GM18505 (cell line): Measurements from ENCODE around the gene SLC5A12.
"Not testable (repeated sequence)": the region's sequence is repeated elsewhere in the genome, so short reads cannot be mapped to it uniquely, and the experiment has no call there.

Experiments
- ATAC-seq: cut with Tn5 transposase; IDR thresholded peaks from one replicate; pipeline ENCODE4 v1.9.1; 2021; ENCODE audit not compliant: unreplicated experiment
- POLR2A ChIP-seq: IDR thresholded peaks from 4 replicates; pipeline ENCODE4 v1.6.1; 2011; ENCODE audit warnings: borderline replicate concordance; ENCODE audit not compliant: insufficient read depth, insufficient read length; ENCODE audit errors: extremely low read depth

The SLC5A12 gene

DNA sequence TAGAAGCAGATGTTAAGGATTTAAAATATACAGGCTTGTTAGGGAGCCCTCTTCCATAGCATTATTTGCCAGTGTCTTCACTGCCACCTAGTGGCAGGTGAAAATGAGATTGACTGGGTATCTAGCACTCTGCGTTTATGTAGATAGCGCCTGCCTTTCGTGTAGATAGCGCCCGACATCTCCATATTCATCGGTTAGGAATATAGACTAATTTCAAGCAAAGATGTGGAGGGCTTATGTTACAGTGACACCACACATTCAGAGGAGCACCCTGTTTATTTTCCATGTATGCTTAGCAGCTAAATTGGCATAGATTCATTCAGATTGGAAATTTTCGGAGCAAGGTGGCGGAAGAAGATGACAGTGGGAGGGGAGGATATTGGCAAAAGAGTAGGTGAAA, 72.0 kb downstream of the SLC5A12 start:
- no peak for TF ChIP-seq POLR2A
- ATAC-seq = peak; percentile 98

DNA sequence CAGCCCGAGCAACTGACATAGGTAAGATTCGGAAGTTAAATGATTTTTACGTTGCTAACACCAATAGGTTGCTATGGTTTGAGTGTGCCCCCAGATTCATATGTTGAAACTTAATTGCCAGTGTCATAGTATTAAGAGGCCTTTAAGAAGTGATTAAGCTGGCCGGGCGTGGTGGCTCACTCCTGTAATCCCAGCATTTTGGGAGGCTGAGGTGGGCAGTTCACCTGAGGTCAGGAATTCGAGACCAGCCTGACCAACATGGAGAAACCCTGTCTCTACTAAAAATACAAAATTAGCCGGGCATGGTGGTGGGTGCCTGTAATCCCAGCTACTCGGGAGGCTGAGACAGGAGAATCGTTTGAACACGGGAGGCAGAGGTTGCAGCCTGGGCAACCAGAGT, 78.5 kb downstream of the SLC5A12 start:
- ATAC-seq = not testable (repeated sequence)

GRCh38 chr11:26632691-26633159, 89.1 kb downstream of the SLC5A12 start:
- TF ChIP-seq POLR2A = no peak
- peak; percentile 83 for ATAC-seq

GRCh38 chr11:26626346-26626745, 95.5 kb downstream of the SLC5A12 start:
- no peak for TF ChIP-seq POLR2A
- ATAC-seq = no peak

DNA sequence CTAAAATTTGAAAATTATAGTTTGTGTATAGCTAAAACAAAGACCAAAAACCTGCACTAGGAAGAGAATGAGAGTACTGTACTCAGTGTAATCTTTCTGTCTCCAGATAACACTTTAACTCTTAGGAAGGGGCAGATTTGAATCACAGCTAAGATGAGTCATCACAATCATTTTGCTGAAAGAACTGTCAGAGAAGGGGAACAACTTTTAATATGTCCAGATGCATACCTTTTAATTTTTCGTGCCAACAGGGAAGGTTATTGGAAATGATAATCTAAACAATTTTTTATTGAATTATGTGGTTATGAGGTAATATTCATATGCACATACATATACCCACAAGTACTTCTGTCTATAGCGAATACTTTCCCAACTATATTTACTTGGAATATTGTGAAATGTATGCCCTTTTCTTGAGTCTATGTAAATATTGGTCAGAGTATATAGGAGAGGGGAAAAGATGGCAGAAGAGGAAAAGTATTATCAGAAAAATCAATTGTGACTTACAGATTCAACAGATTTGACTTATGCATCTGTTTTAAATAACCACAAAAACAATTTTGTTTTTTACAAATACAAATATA, 98.7 kb downstream of the SLC5A12 start:
- no peak for TF ChIP-seq POLR2A
- no peak for ATAC-seq

GRCh38 chr11:26622181-26622580, 99.7 kb downstream of the SLC5A12 start:
- no peak for ATAC-seq
- no peak for TF ChIP-seq POLR2A

GRCh38 chr11:26621132-26621531, 100.7 kb downstream of the SLC5A12 start:
- ATAC-seq = no peak
- TF ChIP-seq POLR2A = no peak

- TF ChIP-seq POLR2A = no peak
- no peak for ATAC-seq
Measured at GRCh38 chr11:26620282-26621045, 101.4 kb downstream of the SLC5A12 start.

GRCh38 chr11:26618441-26618840, 103.4 kb downstream of the SLC5A12 start:
- TF ChIP-seq POLR2A = no peak
- no peak for ATAC-seq
